Stimulated activated CD8-positive, alpha-beta memory T cell treated with anti-CD3 and anti-CD28 coated beads, Interleukin-12 subunit alpha, Interleukin-12 subunit beta, amount 100 ng/mL, for 24 hours (primary cell): ENCODE data around the gene PPFIA3.

ENCODE experiments used
- DNase-seq: peaks from one replicate; pipeline ENCODE4 v3.0.0-alpha.2; 2020; ENCODE audit errors: extremely low read depth

PPFIA3 gene

DNA sequence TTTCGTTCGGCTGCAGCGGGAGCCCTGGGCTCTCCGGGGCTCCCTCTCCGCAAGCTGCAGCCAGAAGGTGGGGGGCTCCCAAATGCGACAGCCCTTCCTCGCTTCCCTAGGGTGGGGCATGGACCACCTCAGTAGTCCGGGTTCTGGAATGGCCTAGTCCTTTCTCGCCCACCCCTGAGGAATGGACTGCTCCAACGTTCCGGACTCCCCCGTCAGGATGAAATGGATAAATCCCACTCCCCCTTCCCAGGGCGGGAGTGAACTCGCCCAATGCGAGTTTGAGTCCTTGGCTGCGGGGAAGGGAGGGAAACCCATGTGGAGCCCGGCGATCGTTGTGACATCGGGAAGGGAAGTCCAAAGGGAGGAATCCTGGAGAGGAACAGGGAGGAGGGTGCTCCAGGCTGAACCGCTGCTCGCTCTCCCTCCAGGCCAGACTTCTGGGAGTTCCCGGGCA is 30.3 kb downstream of the PPFIA3 start:
- DNase-seq, result no peak

DNA sequence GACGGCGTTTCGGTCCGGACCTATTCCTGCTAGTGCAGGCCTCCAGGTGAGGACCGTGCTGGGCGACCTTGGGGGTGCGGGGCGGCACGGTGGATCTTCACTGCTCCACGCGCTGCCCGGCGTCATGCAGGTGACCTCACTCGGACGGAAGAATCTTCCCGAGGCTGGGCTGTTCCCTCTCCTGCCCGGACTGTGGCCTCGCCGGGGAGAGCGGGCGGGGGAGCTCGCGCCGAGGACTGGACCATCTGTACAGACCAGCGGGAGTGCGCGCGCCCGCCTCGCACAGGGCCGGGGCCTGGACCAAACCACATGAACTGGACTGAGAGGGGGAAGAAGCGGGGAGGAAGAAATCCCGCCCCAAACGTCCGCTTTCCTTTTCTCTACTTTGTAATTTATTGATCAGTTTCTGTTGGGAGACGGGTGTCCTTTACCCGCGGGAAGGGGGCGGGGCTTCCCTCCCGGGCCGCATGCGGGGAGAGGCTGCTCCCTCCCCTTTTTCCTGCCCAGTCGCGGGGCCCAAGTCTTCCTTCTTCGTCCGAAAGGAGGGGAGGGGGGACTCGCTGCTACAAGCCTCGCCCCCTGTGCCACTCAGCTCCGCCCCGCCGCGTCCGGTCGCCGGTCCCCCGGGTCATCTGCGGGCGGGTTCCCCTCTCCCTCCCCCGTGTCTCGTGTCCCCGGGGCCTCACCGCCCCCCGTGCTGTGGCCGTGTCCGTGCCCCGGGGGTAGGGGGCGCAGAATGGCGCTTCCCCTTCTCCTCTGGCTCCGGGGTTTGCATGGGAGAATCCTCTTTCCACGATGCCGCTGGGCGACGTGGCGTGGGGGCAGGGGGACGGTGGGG is 31.0 kb downstream of the PPFIA3 start:
- DNase-seq, result no peak

GRCh38 chr19:49150944-49151243 is 31.6 kb downstream of the PPFIA3 start:
- DNase-seq, result no peak

DNA sequence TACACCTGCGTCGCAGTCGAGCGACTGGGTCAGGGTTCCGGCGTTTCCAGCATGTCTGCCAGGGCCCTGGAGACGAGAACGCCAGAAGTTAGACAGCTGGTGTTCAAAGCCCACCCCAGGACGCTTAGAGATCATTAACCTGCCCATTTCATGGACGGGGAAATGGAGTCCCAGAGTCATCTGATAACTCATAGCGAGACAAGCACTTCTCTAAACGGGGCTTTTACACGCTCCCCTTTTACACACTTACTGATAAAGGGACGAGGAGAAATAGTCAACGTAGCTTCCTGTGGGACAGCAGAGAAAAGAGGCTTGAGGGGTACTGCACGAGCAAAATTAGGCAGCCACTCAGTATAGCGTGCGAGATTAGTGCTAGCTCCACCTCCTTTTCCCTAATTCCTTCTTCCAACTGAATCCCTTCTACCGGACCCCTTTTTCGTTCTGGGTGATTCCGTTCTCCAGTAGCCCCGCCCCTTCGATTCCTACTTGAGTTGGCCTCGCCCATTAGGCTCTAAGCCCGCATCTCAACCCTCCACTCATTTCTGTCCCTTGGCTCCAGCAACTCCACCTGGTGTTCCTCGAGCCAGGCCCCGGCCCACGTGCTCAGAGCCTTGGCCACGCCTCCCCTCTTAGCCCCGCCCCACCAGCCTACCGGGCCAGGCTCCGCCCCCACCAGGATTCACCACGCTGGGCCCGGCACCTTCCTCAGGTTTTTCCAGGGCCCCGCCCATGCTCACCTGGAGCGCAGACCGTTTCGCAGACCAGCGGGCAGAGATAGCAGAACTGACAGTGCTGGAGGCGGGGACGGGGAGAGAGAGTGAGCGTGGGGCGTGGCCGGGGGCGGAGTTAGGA is 32.1 kb downstream of the PPFIA3 start:
- no peak for DNase-seq

DNA sequence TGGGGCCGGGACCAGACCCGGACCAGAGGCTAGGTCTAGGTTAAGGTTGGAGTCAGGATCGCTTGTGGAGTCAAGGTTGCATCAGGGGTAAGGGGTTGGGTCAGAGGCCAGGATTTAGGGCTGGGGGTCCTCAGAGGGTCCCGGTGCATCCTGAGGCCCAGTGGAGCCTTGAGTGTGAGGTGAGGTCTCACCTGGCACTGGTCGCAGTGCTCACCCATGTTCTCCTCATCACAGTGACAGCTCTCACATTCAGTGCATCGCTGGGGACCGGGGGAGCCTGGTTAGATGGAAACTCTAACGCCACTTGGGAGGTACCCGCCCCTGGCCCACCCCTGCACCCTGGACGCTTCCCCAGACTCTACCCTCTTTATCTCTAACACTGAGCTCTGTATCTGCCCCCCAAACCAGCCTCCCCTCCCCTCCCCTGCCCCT is 32.8 kb downstream of the PPFIA3 start:
- DNase-seq, result no peak

DNA sequence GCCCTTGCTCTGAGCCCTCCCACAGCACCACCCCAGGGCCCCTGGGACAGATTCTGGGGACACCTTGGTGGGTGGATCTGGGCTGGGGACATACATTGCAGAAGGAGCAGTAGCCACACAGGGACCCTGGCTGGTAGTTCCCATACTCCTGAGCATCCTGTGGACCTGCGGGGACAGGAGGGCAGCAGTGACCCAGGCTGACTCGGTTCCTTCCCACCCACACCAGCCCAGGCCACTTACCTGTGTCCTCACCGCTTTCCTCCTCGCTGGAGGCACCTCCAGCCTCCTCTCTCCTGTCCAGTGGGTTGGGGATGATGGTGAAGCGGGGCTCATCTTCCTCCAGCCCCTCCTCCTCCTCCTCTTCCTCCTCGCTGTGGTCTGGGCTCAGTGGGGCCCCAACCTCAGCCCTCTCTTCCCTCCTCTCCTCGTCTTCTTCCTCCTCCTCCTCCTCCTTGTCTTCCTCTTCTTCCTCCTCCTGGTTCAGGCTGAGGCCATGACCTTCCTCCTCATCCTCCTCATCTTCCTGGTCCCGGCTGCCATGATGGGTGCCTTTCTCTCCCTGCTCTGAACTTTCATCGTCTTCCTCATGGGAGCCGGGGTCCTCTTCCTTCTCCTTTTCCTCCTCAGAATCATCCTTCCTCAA is 33.9 kb downstream of the PPFIA3 start:
- DNase-seq, result no peak

DNA sequence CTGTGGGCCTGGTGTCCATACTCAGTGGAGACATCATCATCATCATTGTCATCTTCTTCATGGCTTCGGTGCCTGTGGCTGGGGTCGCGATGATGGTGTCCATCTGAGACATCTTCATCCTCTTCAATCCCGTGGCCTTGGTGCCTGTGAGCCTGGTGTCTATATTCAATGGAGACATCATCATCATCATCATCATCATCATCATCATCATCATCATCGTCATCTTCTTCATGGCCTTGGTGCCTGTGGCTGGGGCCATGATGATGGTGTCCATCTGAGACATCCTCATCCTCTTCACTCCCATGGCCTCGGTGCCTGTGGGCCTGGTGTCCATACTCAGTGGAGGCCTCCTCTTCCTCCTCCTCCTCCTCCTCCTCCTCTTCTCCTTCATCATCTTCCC is 34.9 kb downstream of the PPFIA3 start:
- no peak for DNase-seq

DNA sequence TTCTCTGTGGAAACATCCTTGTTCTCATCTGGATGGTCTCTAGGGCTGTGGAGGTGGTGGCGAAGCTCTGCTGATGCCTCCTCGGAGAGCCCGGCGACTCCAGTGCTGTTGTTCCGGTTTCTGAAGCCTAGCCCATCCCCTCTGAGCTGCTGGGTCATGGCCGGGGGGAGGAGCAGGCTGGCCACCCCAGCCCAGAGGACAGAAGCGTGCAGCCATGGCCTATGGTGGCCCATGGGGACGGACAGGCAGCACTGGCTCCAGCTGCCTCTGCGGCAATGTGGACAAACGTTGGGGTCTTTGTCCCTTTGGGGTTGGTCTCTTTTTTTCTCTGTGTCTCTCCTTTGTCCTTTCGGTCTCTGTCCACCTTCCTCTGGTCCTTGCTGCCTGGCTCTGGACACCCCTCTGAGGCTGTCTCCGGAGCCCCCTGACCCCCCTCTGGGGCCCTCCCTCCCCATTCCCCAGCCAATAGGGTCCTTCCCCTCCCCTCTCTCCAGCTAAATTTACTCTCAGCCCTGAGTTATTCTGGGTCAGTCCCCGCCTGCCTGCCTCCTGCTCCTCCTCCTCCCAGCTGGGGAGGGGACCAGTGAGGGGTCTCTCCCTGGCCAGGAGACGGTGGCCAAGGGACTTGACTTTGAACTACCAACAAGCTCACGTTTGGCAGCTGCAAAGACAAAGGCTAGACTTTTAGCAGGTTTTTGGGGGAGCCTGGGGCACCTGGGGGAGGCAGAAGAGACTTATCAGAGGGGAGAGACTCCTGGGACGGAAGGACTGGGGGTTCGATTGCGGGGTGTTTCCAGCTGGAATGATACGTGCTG is 35.9 kb downstream of the PPFIA3 start, which contains the start of gene HRC:
Gene HRC, minus strand, starts transcription at position 392 of the 815 bp plus-strand sequence. Its CDS starts 159 bp downstream, at position 233.
- DNase-seq, result no peak

DNA sequence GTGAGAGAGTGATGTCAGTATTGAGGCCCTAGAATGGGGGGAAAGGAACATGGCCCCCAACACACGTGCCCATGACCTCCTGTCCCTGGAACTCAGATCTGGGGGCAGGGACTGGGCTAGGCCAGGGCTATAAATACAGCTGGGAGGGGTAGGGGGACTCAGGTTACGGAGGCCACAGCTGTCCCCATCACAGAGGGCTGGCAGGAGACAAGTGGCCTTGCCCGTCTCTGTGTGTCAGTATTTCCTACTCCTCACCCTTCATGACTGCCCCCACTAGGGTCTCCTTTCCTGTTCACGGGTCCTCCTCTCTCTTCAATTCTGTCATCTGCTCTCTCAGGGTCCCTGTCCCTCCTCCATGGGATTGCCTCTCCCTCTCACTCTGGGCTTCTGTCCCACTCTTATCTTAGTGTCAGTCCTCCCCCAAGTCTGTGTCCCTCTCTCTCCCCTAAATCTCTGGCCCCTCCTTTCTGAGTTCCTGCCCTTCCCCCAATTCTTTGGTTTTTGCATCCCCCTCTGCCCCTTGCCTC is 36.5 kb downstream of the PPFIA3 start:
- no peak for DNase-seq

- no peak for DNase-seq
These were observed 38.3 kb downstream of the PPFIA3 start, which contains the start of gene TRPM4 for GRCh38 chr19:49157445-49158224. Gene TRPM4, plus strand, starts transcription at chr19:49157792. Its CDS starts 75 bp downstream, at chr19:49157867.

DNA sequence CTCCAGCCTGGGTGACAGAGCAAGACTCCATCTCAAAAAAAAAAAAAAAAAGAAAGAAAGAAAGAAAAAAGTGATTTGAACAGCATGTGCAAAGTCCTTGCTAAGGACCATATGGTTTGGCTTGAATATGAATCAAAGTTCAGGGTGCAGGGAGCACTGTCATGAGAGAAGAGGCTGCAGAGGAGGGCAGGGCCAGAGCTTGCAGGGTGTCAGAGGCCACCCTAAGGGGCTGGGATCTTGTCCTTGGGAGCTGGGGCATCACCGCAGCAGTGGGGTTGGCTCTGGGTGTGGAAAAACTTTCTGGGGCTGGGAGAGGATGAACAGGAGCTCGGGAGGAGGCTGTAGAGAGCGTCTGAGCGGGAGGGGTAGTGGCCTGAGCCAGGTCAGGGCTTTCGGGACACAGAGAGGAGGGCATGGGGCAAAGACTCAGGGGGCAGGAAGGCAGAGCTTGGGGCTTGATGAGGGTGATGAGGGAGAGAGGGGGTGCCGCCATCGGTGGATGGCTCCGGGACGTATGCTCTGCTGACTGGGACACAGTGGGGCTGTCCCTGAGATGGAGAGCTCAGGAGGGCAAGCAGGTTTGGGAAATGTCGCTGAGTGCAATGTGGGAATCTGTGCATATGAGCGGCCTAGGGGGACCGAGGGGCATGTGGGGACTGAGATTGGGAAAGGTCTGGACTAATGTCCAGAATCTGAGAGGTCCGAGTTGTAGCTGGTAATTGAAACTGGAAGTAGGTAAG is 41.3 kb downstream of the PPFIA3 start:
- no peak for DNase-seq

- DNase-seq, result no peak
These were observed 42.6 kb downstream of the PPFIA3 start for GRCh38 chr19:49161987-49162386.

DNA sequence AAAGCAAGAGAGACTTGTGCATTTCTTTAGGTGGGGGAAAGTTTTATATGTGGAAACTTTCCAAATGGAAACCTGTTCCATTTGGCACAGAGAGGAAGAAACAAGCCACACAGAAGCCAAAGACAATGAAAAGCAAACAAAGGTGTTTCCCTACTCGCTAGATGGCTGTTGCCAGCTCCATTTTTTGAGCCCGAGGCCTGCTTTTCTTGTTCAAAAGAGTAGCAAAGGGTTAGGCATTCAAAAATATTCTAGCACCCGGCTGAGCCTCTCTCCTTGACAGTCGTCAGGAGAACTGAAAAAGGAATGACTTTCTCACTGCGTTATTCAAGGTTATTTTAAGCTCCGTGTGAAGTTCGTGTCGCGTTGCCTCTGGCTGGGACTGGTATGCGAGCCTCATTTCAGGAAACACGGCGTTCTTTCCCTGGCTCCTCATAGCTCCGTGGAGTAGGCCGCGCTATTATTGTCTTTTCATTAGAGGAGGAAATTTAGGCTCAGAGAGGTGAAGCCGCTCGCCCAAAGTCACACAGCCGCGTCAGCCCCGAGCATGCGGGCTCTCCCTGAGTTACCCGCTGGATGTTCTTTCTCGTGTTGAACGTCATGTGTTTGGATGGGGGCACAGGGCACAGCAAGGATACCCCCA is 45.9 kb downstream of the PPFIA3 start:
- no peak for DNase-seq

GRCh38 chr19:49165865-49166301 is 46.5 kb downstream of the PPFIA3 start:
- no peak for DNase-seq

GRCh38 chr19:49167857-49168409 is 48.6 kb downstream of the PPFIA3 start:
- DNase-seq, result no peak

GRCh38 chr19:49168421-49168820 is 49.1 kb downstream of the PPFIA3 start:
- no peak for DNase-seq

DNA sequence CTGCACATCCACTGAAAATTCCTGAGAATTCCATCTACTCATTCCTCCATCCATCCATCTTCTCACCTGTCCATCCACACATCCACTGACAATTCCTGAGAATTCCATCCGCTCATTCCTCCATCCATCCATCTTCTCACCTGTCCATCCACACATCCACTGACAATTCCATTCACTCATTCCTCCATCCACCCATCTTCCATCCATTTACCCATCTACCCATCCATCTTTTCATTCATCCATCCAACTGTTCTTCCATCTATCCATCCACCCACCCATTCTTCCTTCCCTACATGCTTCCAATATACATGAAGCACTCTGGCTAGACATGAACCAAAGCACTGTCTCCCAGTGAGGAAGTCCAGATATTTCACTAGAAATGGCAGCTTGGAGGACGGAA is 53.9 kb downstream of the PPFIA3 start:
- DNase-seq, result no peak

GRCh38 chr19:49180659-49181058 is 61.3 kb downstream of the PPFIA3 start:
- no peak for DNase-seq
